ENCODE measurements around the gene UCHL1.

GRCh38 chr4:41209901-41210300 lies 46.8 kb upstream of the UCHL1 start:
- TF ChIP-seq ZNF274 (IDR thresholded peaks at IDR 0.05; ENCODE audit: insufficient read depth, insufficient read length): no peak
- no peak for TF ChIP-seq EP300 (IDR thresholded peaks at IDR 0.05; ENCODE audit: borderline replicate concordance in 1 of 2, control insufficient read depth in 1 of 2, low read depth in 2 of 2, low read length in 2 of 2)
- TF ChIP-seq CTCF (IDR thresholded peaks at IDR 0.05 in 2 of 3, conservative IDR thresholded peaks at IDR 0.05 in 1 of 3; ENCODE audit: control insufficient read depth in 2 of 3, extremely low read depth in 1 of 3, insufficient read depth in 1 of 3, low read depth in 3 of 3, low read length in 3 of 3): no peak
- no peak for TF ChIP-seq EZH2 (IDR thresholded peaks at IDR 0.05; ENCODE audit: borderline replicate concordance, control insufficient read depth, low read depth, low read length)
- TF ChIP-seq NBN (IDR thresholded peaks at IDR 0.05): no peak
- no peak for TF ChIP-seq TCF12 (IDR thresholded peaks at IDR 0.05; ENCODE audit: low read depth, low read length)
- no peak for TF ChIP-seq MAX (IDR thresholded peaks at IDR 0.05; ENCODE audit: low read depth, low read length)
- TF ChIP-seq POLR2A (IDR thresholded peaks at IDR 0.05; ENCODE audit: low read depth, low read length): no peak
- TF ChIP-seq POU2F2 (IDR thresholded peaks at IDR 0.05; ENCODE audit: borderline replicate concordance, low read depth, low read length): no peak
- no peak for TF ChIP-seq CEBPB (IDR thresholded peaks at IDR 0.05; ENCODE audit: borderline replicate concordance in 1 of 2, low read depth in 2 of 2, low read length in 2 of 2)
- TF ChIP-seq ELK1 (IDR thresholded peaks at IDR 0.05; ENCODE audit: low read depth, low read length): no peak

Data from GM12878 (cell line).